Uterus (tissue), 4 donors: ENCODE data around the gene ADAMTS10. TPM values are rescaled to one million over a fixed set of nuclear protein-coding genes. Genes with fewer than 3 reads are reported as not detected.

Source experiments
- DNase-seq, 2 donors: peaks; one replicate each; pipeline ENCODE4 v3.0.0-alpha.2; 2019 to 2020
- H3K27ac ChIP-seq, 2 donors: fragments of 200-600 bp; sonication (generic); 1 replicate in 1 of 2; 2 replicates in 1 of 2; pipeline ENCODE4 v1.5.1; 2016 to 2018
- H3K27me3 ChIP-seq, 2 donors: fragments of 200-600 bp; sonication (generic); one replicate each; pipeline ENCODE4 v1.5.1; 2018 to 2019; ENCODE audit warnings: control low read depth in 1 of 2
- H3K36me3 ChIP-seq, 2 donors: fragments of 200-600 bp; sonication (generic); one replicate each; pipeline ENCODE4 v1.5.1; 2019; ENCODE audit warnings: control low read depth in 1 of 2
- H3K4me1 ChIP-seq, 2 donors: fragments of 200-600 bp; sonication (generic); one replicate each; pipeline ENCODE4 v1.5.1; 2018 to 2019; ENCODE audit warnings: control low read depth in 1 of 2
- H3K4me3 ChIP-seq, 2 donors: fragments of 200-600 bp; sonication (generic); 1 replicate in 1 of 2; 2 replicates in 1 of 2; pipeline ENCODE4 v1.5.1; 2018 to 2019; ENCODE audit warnings: mild to moderate bottlenecking in 1 of 2
- H3K9me3 ChIP-seq, 2 donors: fragments of 200-600 bp; sonication (generic); one replicate each; pipeline ENCODE4 v1.5.1; 2019; ENCODE audit warnings: control low read depth in 1 of 2
- CTCF ChIP-seq, 4 experiments: fragments of 200-600 bp in 2 of 4; fragments of 450-650 bp in 2 of 4; sonication (generic) in 2 of 4; IDR thresholded peaks; one replicate each; pipeline ENCODE4 v1.5.1; 2016 to 2019; ENCODE audit warnings: antibody characterized with exemption in 4 of 4, mild to moderate bottlenecking in 2 of 4, moderate library complexity in 1 of 4
- POLR2A ChIP-seq, 2 donors: fragments of 450-650 bp; IDR thresholded peaks; one replicate each; pipeline ENCODE4 v1.6.1; 2016; ENCODE audit warnings: antibody characterized with exemption in 2 of 2, mild to moderate bottlenecking in 1 of 2, moderate library complexity in 1 of 2
- intact Hi-C: fragments of 100-400 bp; cut with DNase I; formaldehyde crosslinking; loops from one replicate; pipeline ENCODE4 v1.15.1; 2023; ENCODE audit warnings: low total_unique reads
- total RNA-seq, 4 donors: library from RNA; depleted of rRNA in 3 of 4; stranded (reverse); fragments of >200 nt in 3 of 4; gene quantifications; one replicate each; pipeline versions ENCODE4 v1.1.0 to v1.2.4, GENCODE V29; 2014 to 2023
- donor health status: DM: yes; HTN: yes; CAD: no.

ADAMTS10 gene
- total RNA-seq, 4 donors from 2014 or later: 13.2 to 70.4 (median 52.7) TPM

GRCh38 chr19:8536282-8536681, 74.2 kb downstream of the ADAMTS10 start:
- no peak for DNase-seq
- Histone ChIP-seq H3K27me3 (no peaks in the 10 kb centered on the region), H3K9me3 (no peaks in the 10 kb centered on the region), H3K4me1 (no peaks in the 10 kb centered on the region), H3K27ac (no peak overlapping the region), H3K4me3 (no peak overlapping the region), H3K36me3 (no peaks in the 10 kb centered on the region)
- intact Hi-C loops: no loop called here
- TF ChIP-seq CTCF (IDR thresholded peaks at IDR 0.05) (no peak), POLR2A (IDR thresholded peaks at IDR 0.05) (no peak)

GRCh38 chr19:8532225-8532624, 78.3 kb downstream of the ADAMTS10 start:
- Histone ChIP-seq H3K36me3 (no peaks in the 10 kb centered on the region), H3K4me3 (no peak overlapping the region), H3K9me3 (no peaks in the 10 kb centered on the region), H3K4me1 (no peaks in the 10 kb centered on the region), H3K27ac (no peak overlapping the region), H3K27me3 (no peaks in the 10 kb centered on the region)
- intact Hi-C loops: no loop called here
- TF ChIP-seq CTCF (IDR thresholded peaks at IDR 0.05): no peak
- TF ChIP-seq POLR2A (IDR thresholded peaks at IDR 0.05): no peak
- DNase-seq: no peak

GRCh38 chr19:8531470-8531869, 79.0 kb downstream of the ADAMTS10 start:
- Histone ChIP-seq H3K27me3 (no peaks in the 10 kb centered on the region), H3K36me3 (no peaks in the 10 kb centered on the region), H3K9me3 (no peaks in the 10 kb centered on the region), H3K4me1 (no peaks in the 10 kb centered on the region), H3K27ac (no peak overlapping the region), H3K4me3 (no peak overlapping the region)
- TF ChIP-seq CTCF (IDR thresholded peaks at IDR 0.05) (no peak), POLR2A (IDR thresholded peaks at IDR 0.05) (no peak)
- intact Hi-C loops: no loop called here
- DNase-seq: no peak

Other genes starting within 250 kb of the ADAMTS10 start
- gene ANGPTL4, start 246.6 kb downstream of the ADAMTS10 start, total RNA-seq: 10 to 100 TPM in 3 of 4 donors, under 1 TPM in 1; 0.76 to 21.2 (median 13.5) TPM
- 10 to 100 TPM; 17.4 to 95.8 (median 60.1) TPM for gene RAB11B, start 220.4 kb downstream of the ADAMTS10 start, total RNA-seq
- 100 to 1,000 TPM in 1 of 4 donors, 10 to 100 TPM in 3; 44.1 to 161 (median 62.8) TPM for gene MARCHF2, start 197.4 kb downstream of the ADAMTS10 start, total RNA-seq
- gene HNRNPM, start 165.7 kb downstream of the ADAMTS10 start, total RNA-seq: 100 to 1,000 TPM in 2 of 4 donors, 10 to 100 TPM in 2; 50.3 to 186 (median 98.5) TPM
- gene PRAM1, start 108.1 kb downstream of the ADAMTS10 start, total RNA-seq: 1 to 10 TPM in 1 of 4 donors, under 1 TPM in 1, not detected in 2; 0.97 to 3.0 TPM
- gene ZNF414, start 96.5 kb downstream of the ADAMTS10 start, total RNA-seq: 100 to 1,000 TPM in 1 of 4 donors, 10 to 100 TPM in 3; 11.6 to 275 (median 24.4) TPM
- 10 to 100 TPM in 1 of 4 donors, 1 to 10 TPM in 3; 4.1 to 45.9 (median 7.5) TPM for gene MYO1F, start 33.3 kb downstream of the ADAMTS10 start, total RNA-seq
- not detected for gene NFILZ, start 19.9 kb upstream of the ADAMTS10 start, total RNA-seq
- not detected for gene ACTL9, start 88.1 kb upstream of the ADAMTS10 start, total RNA-seq
- gene OR2Z1, start 110.9 kb upstream of the ADAMTS10 start, total RNA-seq: not detected
- gene ZNF558, start 221.6 kb upstream of the ADAMTS10 start, total RNA-seq: 100 to 1,000 TPM in 1 of 4 donors, 10 to 100 TPM in 2, 1 to 10 TPM in 1; 8.2 to 117 (median 50.0) TPM
- not detected for gene MBD3L1, start 221.7 kb upstream of the ADAMTS10 start, total RNA-seq